ENCODE results near the gene PPP6R3. TPM values are rescaled to one million over a fixed set of nuclear protein-coding genes. Genes with fewer than 3 reads are reported as not detected.

Gene PPP6R3
- total and polyA plus RNA-seq, 2 of the 13 experiments (the other 11 are each of a cell fraction or from before 2014, with no cell fraction given) = 41.2 to 83.4 TPM

- TF ChIP-seq, protein P1, sequence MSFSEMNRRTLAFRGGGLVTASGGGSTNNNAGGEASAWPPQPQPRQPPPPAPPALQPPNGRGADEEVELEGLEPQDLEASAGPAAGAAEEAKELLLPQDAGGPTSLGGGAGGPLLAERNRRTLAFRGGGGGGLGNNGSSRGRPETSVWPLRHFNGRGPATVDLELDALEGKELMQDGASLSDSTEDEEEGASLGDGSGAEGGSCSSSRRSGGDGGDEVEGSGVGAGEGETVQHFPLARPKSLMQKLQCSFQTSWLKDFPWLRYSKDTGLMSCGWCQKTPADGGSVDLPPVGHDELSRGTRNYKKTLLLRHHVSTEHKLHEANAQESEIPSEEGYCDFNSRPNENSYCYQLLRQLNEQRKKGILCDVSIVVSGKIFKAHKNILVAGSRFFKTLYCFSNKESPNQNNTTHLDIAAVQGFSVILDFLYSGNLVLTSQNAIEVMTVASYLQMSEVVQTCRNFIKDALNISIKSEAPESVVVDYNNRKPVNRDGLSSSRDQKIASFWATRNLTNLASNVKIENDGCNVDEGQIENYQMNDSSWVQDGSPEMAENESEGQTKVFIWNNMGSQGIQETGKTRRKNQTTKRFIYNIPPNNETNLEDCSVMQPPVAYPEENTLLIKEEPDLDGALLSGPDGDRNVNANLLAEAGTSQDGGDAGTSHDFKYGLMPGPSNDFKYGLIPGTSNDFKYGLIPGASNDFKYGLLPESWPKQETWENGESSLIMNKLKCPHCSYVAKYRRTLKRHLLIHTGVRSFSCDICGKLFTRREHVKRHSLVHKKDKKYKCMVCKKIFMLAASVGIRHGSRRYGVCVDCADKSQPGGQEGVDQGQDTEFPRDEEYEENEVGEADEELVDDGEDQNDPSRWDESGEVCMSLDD (CRISPR knock-in tag; IDR thresholded peaks at IDR 0.05; ENCODE audit: borderline replicate concordance) = peak; percentile 46; the same call in 1 of the 2 replicates
- TF ChIP-seq BRCA1 (CRISPR knock-in tag; IDR thresholded peaks at IDR 0.05) (no peak), ASH2L (IDR thresholded peaks at IDR 0.05; ENCODE audit: insufficient read length, low read depth, low read length) (peak; percentile 76), TARDBP (CRISPR knock-in tag; IDR thresholded peaks at IDR 0.05) (peak; percentile 7; the same call in 1 of the 2 replicates), ZNF883 (CRISPR knock-in tag; IDR thresholded peaks at IDR 0.05; ENCODE audit: not compliant biosample characterization) (peak; percentile 13), RBFOX2 (IDR thresholded peaks at IDR 0.05; ENCODE audit: low read depth, low read length) (peak; percentile 84), TEAD3 (CRISPR knock-in tag; optimal IDR thresholded peaks at IDR 0.05; ENCODE audit: borderline replicate concordance) (no peak), ISX (CRISPR knock-in tag; conservative IDR thresholded peaks at IDR 0.05) (no peak), ZNF574 (CRISPR knock-in tag; IDR thresholded peaks at IDR 0.05) (peak; percentile 38; the same call in 1 of the 2 replicates), HMG20B (CRISPR knock-in tag; conservative IDR thresholded peaks at IDR 0.05) (no peak), POLR2G (IDR thresholded peaks at IDR 0.05; ENCODE audit: low read depth, low read length) (peak; percentile 40; the same call in 1 of the 2 replicates), ARID3A (IDR thresholded peaks at IDR 0.05; ENCODE audit: low read depth, low read length) (no peak), KMT2B (CRISPR knock-in tag; IDR thresholded peaks at IDR 0.05) (no peak), BRF2 (CRISPR knock-in tag; IDR thresholded peaks at IDR 0.05) (no peak), ZNF75D (CRISPR knock-in tag; IDR thresholded peaks at IDR 0.05; ENCODE audit: borderline replicate concordance) (no peak), PPARG (CRISPR knock-in tag; conservative IDR thresholded peaks at IDR 0.05) (no peak)
- TF ChIP-seq, protein P2, sequence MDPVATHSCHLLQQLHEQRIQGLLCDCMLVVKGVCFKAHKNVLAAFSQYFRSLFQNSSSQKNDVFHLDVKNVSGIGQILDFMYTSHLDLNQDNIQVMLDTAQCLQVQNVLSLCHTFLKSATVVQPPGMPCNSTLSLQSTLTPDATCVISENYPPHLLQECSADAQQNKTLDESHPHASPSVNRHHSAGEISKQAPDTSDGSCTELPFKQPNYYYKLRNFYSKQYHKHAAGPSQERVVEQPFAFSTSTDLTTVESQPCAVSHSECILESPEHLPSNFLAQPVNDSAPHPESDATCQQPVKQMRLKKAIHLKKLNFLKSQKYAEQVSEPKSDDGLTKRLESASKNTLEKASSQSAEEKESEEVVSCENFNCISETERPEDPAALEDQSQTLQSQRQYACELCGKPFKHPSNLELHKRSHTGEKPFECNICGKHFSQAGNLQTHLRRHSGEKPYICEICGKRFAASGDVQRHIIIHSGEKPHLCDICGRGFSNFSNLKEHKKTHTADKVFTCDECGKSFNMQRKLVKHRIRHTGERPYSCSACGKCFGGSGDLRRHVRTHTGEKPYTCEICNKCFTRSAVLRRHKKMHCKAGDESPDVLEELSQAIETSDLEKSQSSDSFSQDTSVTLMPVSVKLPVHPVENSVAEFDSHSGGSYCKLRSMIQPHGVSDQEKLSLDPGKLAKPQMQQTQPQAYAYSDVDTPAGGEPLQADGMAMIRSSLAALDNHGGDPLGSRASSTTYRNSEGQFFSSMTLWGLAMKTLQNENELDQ (CRISPR knock-in tag; IDR thresholded peaks at IDR 0.05; ENCODE audit: borderline replicate concordance) = no peak
Observed at GRCh38 chr11:68460741-68461574, at the start of gene PPP6R3 (continued).
